ENCODE data around the gene HTR3E.

DNA sequence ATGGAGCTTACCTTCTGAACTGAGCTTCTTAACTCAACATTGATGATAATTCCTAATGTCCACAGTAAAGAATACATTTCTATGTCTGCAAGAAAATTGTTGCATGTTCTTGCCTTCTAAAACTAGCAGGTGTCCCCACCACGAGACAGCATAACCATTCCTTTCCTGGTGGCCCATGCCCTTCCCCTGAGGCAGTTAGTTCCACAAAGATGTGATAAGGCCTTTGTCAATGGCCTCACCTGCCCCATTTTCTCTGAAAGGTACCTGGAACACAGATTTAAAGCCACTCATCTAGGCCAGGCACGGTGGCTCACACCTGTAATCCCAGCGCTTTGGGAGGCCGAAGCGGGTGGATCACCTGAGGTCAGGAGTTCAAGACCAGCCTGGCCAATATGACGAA is 21.0 kb upstream of the HTR3E start:
- TF ChIP-seq, protein P1, sequence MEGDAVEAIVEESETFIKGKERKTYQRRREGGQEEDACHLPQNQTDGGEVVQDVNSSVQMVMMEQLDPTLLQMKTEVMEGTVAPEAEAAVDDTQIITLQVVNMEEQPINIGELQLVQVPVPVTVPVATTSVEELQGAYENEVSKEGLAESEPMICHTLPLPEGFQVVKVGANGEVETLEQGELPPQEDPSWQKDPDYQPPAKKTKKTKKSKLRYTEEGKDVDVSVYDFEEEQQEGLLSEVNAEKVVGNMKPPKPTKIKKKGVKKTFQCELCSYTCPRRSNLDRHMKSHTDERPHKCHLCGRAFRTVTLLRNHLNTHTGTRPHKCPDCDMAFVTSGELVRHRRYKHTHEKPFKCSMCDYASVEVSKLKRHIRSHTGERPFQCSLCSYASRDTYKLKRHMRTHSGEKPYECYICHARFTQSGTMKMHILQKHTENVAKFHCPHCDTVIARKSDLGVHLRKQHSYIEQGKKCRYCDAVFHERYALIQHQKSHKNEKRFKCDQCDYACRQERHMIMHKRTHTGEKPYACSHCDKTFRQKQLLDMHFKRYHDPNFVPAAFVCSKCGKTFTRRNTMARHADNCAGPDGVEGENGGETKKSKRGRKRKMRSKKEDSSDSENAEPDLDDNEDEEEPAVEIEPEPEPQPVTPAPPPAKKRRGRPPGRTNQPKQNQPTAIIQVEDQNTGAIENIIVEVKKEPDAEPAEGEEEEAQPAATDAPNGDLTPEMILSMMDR (IDR thresholded peaks at IDR 0.05; ENCODE audit: low read length), result no peak
- no peak for TF ChIP-seq EZH2 (IDR thresholded peaks at IDR 0.05; ENCODE audit: borderline replicate concordance, low read length)
